ENCODE measurements around the gene DNMT3B.

The DNMT3B gene

DNA sequence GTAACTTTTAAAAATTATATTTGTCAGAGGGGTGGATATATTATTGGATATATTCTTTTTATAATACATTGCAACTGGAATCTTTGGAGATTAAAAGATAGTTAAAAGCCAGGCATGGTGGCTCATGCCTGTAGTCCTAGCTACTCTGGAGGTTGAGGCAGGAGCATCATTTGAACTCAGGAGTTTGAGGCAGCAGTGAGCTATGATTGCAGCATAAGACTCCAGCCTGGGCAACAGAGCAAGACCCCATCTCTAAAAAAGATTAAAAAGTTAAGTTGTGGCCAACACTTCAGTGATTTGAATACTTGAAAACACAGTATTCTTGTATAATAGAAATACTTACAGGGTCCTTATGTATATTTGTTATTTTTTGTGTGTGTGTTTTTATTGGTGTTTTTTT is 72.8 kb downstream of the DNMT3B start:
- Histone ChIP-seq H3K36me3 (ENCODE audit: insufficient read depth) (peaks cover 8% of the 10 kb centered on the region; the same call in 1 of the 2 replicates), H3K4me2 (no peak overlapping the region), H4K20me1 (ENCODE audit: insufficient read depth) (no peaks in the 10 kb centered on the region; the same call in 1 of the 2 replicates), H3K27me3 (ENCODE audit: insufficient read depth, low read depth) (no peaks in the 10 kb centered on the region), H3K4me1 (ENCODE audit: low read depth, poor library complexity, severe bottlenecking) (no peaks in the 10 kb centered on the region), H3K9ac (no peak overlapping the region), H3K79me2 (ENCODE audit: insufficient read depth, low read depth) (peaks cover 73% of the 10 kb centered on the region), H3K4me3 (IDR thresholded peaks at IDR 0.05; ENCODE audit: insufficient read depth, low read depth, low read length) (no peak overlapping the region), H2AFZ (ENCODE audit: low read depth) (no peak overlapping the region), H3K27ac (no peak overlapping the region)
- TF ChIP-seq, protein P1, sequence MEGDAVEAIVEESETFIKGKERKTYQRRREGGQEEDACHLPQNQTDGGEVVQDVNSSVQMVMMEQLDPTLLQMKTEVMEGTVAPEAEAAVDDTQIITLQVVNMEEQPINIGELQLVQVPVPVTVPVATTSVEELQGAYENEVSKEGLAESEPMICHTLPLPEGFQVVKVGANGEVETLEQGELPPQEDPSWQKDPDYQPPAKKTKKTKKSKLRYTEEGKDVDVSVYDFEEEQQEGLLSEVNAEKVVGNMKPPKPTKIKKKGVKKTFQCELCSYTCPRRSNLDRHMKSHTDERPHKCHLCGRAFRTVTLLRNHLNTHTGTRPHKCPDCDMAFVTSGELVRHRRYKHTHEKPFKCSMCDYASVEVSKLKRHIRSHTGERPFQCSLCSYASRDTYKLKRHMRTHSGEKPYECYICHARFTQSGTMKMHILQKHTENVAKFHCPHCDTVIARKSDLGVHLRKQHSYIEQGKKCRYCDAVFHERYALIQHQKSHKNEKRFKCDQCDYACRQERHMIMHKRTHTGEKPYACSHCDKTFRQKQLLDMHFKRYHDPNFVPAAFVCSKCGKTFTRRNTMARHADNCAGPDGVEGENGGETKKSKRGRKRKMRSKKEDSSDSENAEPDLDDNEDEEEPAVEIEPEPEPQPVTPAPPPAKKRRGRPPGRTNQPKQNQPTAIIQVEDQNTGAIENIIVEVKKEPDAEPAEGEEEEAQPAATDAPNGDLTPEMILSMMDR (conservative IDR thresholded peaks at IDR 0.05; ENCODE audit: low read depth, low read length) = no peak

DNA sequence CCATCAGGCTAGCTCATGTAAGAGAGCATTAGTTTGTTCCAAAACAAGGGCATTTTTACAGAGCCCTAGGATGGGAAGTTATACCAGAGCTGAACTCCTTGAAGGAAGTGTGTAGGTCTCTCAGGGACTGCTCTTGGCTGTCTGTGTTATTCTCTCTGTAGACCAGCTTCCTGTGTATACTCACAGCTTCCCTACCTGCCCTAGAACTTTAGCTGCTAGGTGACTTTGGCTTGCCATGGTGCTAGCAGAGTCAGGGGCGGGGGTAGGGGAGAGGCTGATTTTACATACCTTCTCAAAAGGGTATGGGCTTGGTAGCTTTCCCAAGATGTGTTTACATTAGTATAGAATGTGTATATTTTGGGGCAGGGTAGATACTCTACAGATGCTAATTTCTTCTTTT is 75.0 kb downstream of the DNMT3B start:
- Histone ChIP-seq H3K27me3 (ENCODE audit: insufficient read depth, low read depth) (no peaks in the 10 kb centered on the region), H3K27ac (no peak overlapping the region; the same call in 1 of the 2 replicates), H3K4me1 (ENCODE audit: low read depth, poor library complexity, severe bottlenecking) (peaks cover 2% of the 10 kb centered on the region), H3K4me2 (no peak overlapping the region), H4K20me1 (ENCODE audit: insufficient read depth) (no peaks in the 10 kb centered on the region; the same call in 1 of the 2 replicates), H3K4me3 (IDR thresholded peaks at IDR 0.05; ENCODE audit: insufficient read depth, low read depth, low read length) (no peak overlapping the region), H3K79me2 (ENCODE audit: insufficient read depth, low read depth) (peaks cover 63% of the 10 kb centered on the region), H3K36me3 (ENCODE audit: insufficient read depth) (peaks cover 16% of the 10 kb centered on the region; the same call in 1 of the 2 replicates), H3K9ac (no peak overlapping the region), H2AFZ (ENCODE audit: low read depth) (no peak overlapping the region)
- TF ChIP-seq, protein P1 (conservative IDR thresholded peaks at IDR 0.05; ENCODE audit: low read depth, low read length) = no peak

DNA sequence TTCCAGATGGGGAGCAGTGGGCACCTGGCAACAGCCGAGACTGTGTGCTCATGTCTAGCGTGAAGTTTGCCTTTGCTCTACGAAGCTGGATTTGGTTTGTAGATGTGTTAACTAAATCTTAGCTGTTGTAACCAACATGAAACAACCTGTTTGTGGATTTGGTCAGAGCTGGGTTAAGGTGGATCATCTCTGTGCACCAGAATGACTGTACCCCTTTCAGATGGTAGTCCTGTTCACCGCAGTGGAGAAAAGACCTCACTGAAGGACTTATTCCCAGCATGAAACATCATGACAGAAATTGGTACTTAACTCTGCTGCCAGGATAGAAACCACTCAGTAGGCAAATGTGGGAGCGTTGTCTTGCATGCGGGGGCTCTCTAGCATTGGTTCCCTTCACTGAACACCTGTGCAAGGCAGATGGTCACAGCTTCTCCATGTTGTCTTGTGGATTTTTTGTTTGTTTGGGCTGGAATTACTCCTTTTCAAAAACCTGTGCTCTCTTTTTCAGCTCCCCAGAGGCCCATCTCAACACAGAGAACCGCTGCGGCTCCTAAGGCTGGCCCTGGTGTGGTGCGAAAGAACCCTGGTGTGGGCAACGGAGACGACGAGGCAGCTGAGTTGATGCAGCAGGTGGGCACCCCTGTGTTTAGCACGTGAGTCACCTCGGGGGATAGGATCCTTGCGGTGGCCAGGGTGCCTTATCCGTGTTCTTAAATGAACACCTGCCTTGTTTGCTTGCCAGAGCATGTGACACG is 77.2 kb downstream of the DNMT3B start:
- no peaks in the 10 kb centered on the region for H3K27me3 ChIP-seq (ENCODE audit: insufficient read depth, low read depth)
- no peak overlapping the region for H3K27ac ChIP-seq
- no peak overlapping the region for H3K9ac ChIP-seq
- H3K36me3 ChIP-seq (ENCODE audit: insufficient read depth) = peaks cover 16% of the 10 kb centered on the region; the same call in 1 of the 2 replicates
- no peak overlapping the region for H3K4me2 ChIP-seq
- TF ChIP-seq, protein P1 (conservative IDR thresholded peaks at IDR 0.05; ENCODE audit: low read depth, low read length) = no peak
- H4K20me1 ChIP-seq (ENCODE audit: insufficient read depth) = no peaks in the 10 kb centered on the region; the same call in 1 of the 2 replicates
- peaks cover 61% of the 10 kb centered on the region for H3K79me2 ChIP-seq (ENCODE audit: insufficient read depth, low read depth)
- H2AFZ ChIP-seq (ENCODE audit: low read depth) = no peak overlapping the region
- H3K4me3 ChIP-seq (IDR thresholded peaks at IDR 0.05; ENCODE audit: insufficient read depth, low read depth, low read length) = no peak overlapping the region
- peaks cover 18% of the 10 kb centered on the region for H3K4me1 ChIP-seq (ENCODE audit: low read depth, poor library complexity, severe bottlenecking)

DNA sequence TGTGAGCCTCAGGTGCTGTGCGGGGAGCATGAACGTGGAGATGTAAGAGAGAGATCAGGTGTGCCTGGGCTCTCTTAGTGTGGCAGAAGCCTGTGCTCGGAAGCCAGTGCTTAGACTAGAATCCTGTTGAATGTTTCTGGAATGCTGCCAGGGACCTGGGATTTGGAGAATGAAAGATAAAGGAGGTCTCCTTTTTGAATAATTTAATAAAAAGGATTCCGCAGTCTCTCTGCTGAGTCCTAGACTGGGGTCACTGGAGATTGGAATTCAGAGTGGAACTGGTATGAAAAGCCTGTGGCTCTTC is 77.7 kb downstream of the DNMT3B start:
- Histone ChIP-seq H3K4me2 (no peak overlapping the region), H3K36me3 (ENCODE audit: insufficient read depth) (peaks cover 14% of the 10 kb centered on the region; the same call in 1 of the 2 replicates), H3K4me3 (IDR thresholded peaks at IDR 0.05; ENCODE audit: insufficient read depth, low read depth, low read length) (no peak overlapping the region), H4K20me1 (ENCODE audit: insufficient read depth) (no peaks in the 10 kb centered on the region), H3K4me1 (ENCODE audit: low read depth, poor library complexity, severe bottlenecking) (peaks cover 18% of the 10 kb centered on the region), H3K9ac (no peak overlapping the region), H3K27me3 (ENCODE audit: insufficient read depth, low read depth) (no peaks in the 10 kb centered on the region), H3K27ac (no peak overlapping the region), H3K79me2 (ENCODE audit: insufficient read depth, low read depth) (peaks cover 61% of the 10 kb centered on the region), H2AFZ (ENCODE audit: low read depth) (no peak overlapping the region)
- TF ChIP-seq, protein P1 (conservative IDR thresholded peaks at IDR 0.05; ENCODE audit: low read depth, low read length) = no peak
